ENCODE results near the gene PRKN. TPM values are rescaled to one million over a fixed set of nuclear protein-coding genes. Genes with fewer than 3 reads are reported as not detected.

Gene PRKN
- total RNA-seq (1 to 10 TPM; 1.7 to 5.2 (median 2.9) TPM), polyA plus RNA-seq (1 to 10 TPM in 1 of 2 donors, under 1 TPM in 1; 0.82 to 7.2 TPM)

DNA sequence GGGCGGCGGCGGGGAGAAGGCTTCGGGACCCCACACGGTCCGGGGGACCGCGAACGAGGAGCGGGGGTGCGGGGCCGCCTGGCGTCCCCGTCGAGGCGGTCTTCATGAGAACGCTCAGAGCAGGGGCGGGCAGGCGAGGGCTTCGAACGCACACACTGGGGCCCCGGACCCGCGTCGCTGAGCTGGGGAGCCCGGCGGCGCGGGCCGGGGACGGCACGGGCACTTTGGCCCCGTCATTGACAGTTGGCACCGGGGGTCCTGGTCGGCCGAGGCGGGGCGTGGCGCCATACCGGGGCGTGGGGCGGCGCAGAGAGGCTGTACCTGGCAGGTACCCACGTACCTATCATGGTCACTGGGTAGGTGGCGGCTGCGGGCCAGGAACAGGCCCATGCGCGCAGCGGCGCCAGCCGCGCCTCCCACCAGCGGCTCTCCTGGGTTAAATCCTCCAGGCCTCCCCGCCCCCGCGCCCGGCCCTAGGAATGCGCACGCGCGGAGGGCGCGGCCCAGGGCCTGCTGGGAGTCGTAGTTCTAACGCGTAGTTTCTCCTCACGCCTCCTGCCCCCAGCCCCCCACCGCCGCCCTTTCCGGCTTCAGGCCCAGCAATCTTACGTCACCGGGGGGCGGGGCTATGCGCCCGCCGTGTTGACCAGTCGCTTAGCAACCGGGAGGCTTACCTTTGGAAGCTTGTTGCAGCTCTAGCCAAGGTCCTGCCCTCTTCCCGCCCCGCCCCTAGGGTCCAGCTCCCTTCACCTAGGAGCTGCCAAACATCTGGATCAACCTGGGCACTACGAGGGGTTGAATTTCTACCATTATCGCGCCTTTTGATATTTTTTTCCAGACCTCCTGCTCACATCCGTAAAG lies at the start of gene PRKN, which contains the start of gene PACRG:
Gene PRKN (minus strand): TSS at position 445 of the 861 bp plus-strand sequence.
Gene PACRG (plus strand): TSS at position 653 of the 861 bp plus-strand sequence.
- FAIRE-seq = peak; percentile 37
- WGBS, 2 donors = 0 to 1% methylated on average over 52 to 84 of the region's 84 CpGs

DNA sequence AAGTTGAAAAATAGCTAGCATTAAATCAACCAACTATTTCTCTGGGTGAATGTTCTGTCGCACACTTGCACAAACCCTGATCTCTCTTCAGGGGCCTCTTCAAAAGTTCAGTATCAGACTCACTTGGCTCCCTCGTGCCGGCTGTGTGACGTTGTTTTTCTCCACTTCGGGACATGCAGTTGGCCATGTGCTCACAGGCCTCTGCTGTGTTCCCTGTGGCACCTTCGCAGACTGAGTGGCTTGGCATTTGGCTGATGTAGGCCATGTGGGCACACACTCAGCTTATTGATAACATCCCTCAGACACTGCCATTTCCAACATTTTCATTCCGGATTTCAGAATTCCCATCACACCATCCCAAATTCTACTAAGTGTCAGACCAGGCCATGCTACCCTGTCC lies 49.5 kb upstream of the PRKN start:
- no peak for FAIRE-seq
- 87% methylated on average over 7 of the region's 7 CpGs for WGBS, 2 donors
- H3K36me3 ChIP-seq = no peaks in the 10 kb centered on the region
- H3K9me3 ChIP-seq = no peaks in the 10 kb centered on the region
- intact Hi-C loops (cut with DNase I) = no loop called here
- H3K4me3 ChIP-seq = no peak overlapping the region
- no peak for DNase-seq
- H3K27me3 ChIP-seq = no peaks in the 10 kb centered on the region
- no peak overlapping the region for H3K27ac ChIP-seq
- ATAC-seq = no peak
- no peaks in the 10 kb centered on the region for H3K4me1 ChIP-seq
- TF ChIP-seq, protein P1, sequence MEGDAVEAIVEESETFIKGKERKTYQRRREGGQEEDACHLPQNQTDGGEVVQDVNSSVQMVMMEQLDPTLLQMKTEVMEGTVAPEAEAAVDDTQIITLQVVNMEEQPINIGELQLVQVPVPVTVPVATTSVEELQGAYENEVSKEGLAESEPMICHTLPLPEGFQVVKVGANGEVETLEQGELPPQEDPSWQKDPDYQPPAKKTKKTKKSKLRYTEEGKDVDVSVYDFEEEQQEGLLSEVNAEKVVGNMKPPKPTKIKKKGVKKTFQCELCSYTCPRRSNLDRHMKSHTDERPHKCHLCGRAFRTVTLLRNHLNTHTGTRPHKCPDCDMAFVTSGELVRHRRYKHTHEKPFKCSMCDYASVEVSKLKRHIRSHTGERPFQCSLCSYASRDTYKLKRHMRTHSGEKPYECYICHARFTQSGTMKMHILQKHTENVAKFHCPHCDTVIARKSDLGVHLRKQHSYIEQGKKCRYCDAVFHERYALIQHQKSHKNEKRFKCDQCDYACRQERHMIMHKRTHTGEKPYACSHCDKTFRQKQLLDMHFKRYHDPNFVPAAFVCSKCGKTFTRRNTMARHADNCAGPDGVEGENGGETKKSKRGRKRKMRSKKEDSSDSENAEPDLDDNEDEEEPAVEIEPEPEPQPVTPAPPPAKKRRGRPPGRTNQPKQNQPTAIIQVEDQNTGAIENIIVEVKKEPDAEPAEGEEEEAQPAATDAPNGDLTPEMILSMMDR (IDR thresholded peaks at IDR 0.05) = no peak

More for the DNA sequence above, at the start of gene PRKN, which contains the start of gene PACRG:
- Histone ChIP-seq H3K27me3 (no peaks in the 10 kb centered on the region), H3K27ac (peak within 1 kb of the TSS; percentile 90 to 97 (median 94)), H3K9me3 (no peaks in the 10 kb centered on the region), H3K4me3 (peak within 1 kb of the TSS; percentile 21 to 72 (median 62)), H3K36me3 (no peaks in the 10 kb centered on the region), H3K4me1 (peaks cover 8 to 13% (median 12%) of the 10 kb centered on the region in 3 donors)
- DNase-seq (peak; percentile 99 to 100 (median 100)), ATAC-seq (peak; percentile 95 to 99 (median 97))
- TF ChIP-seq, protein P1 (IDR thresholded peaks at IDR 0.05) = no peak
- intact Hi-C loops (cut with DNase I) = no loop called here

- Histone ChIP-seq H3K36me3 (no peaks in the 10 kb centered on the region), H3K27me3 (no peaks in the 10 kb centered on the region), H3K4me3 (no peak overlapping the region), H3K9me3 (no peaks in the 10 kb centered on the region), H3K4me1 (no peaks in the 10 kb centered on the region), H3K27ac (no peak overlapping the region)
- intact Hi-C loops (cut with DNase I) = no loop called here
- TF ChIP-seq, protein P1 (IDR thresholded peaks at IDR 0.05) = no peak
- 88% methylated on average over 3 of the region's 3 CpGs for WGBS, 2 donors
- FAIRE-seq (no peak), ATAC-seq (no peak), DNase-seq (no peak)
Observed at GRCh38 chr6:162773996-162774395, 46.4 kb upstream of the PRKN start.

GRCh38 chr6:162772466-162772865 lies 44.9 kb upstream of the PRKN start:
- no peaks in the 10 kb centered on the region for H3K4me1 ChIP-seq
- ATAC-seq = no peak
- no peaks in the 10 kb centered on the region for H3K9me3 ChIP-seq
- intact Hi-C loops (cut with DNase I) = no loop called here
- H3K27ac ChIP-seq = no peak overlapping the region
- DNase-seq = no peak
- no peaks in the 10 kb centered on the region for H3K27me3 ChIP-seq
- no peak overlapping the region for H3K4me3 ChIP-seq
- H3K36me3 ChIP-seq = no peaks in the 10 kb centered on the region
- TF ChIP-seq, protein P1 (IDR thresholded peaks at IDR 0.05) = no peak
- FAIRE-seq = no peak

DNA sequence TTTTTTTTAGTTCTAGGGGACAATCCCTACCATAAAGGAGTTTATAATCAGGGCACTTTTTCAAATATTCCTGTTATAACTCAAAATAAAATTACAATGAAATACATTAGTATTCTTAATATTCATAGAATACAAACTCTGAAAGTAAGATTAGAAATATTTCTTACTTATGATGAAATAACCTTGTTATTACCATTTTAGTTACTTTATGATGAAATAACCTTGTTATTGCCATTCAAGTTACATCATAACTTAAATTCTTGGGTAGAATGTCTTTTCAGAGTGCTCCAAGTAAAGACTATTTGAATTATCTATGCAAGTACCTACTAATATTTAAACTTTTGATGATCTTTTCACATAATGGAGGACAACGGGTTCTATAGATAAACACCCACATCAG lies 43.4 kb upstream of the PRKN start:
- no peaks in the 10 kb centered on the region for H3K9me3 ChIP-seq
- H3K27me3 ChIP-seq = no peaks in the 10 kb centered on the region
- ATAC-seq = no peak
- no peak for FAIRE-seq
- H3K4me1 ChIP-seq = no peaks in the 10 kb centered on the region
- intact Hi-C loops (cut with DNase I) = no loop called here
- TF ChIP-seq, protein P1 (IDR thresholded peaks at IDR 0.05) = no peak
- no peaks in the 10 kb centered on the region for H3K36me3 ChIP-seq
- H3K4me3 ChIP-seq = no peak overlapping the region
- no peak for DNase-seq
- 90 to 94% methylated on average over 1 of the region's 1 CpG for WGBS, 2 donors
- H3K27ac ChIP-seq = no peak overlapping the region

Measured in pancreas (tissue), 10 donors.